HK-2 (cell line): Measurements from ENCODE around the gene KCND2.
"Not testable (repeated sequence)": the region's sequence is repeated elsewhere in the genome, so short reads cannot be mapped to it uniquely, and the experiment has no call there.

ENCODE experiments used
- DNase-seq: peaks from one replicate; pipeline ENCODE4 v3.0.0-alpha.2; 2018; ENCODE audit not compliant: unreplicated experiment

Gene KCND2

DNA sequence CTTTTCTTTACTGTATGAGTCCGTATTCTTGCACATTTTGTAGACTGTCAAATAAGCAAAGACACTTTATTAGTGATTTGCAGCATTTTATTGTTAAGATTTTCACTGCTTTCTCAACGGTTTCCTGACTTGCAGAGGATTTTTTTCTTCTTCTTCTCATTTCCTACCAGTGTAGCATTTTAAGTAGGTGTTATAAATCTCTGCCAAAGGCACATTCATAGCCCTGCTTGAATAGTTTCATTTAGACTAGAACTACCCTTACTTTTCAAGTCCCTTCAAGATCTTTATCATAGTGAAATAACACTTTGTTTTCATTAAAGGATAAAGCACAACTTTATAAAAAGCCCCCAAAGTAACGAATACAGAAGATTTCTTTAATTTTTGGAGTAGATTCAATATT lies 313.6 kb downstream of the KCND2 start:
- DNase-seq = no peak

DNA sequence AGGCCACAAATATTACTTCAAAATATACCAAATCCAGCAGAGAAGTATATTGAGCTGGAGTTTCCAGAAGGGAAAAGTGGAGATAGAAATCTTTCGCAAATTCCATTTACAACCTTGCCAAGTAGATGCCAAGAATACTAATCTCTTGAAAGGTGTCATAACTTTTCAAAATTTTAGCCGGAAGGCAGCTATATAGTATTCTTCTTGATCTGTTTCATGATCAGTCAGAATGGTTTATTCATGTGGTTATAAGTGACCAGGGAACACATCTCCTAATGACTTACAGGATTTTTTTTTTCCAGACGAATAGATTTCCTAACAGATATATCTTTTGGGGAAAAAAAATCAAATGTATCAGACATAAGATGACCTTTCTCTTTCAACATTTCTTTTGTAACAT lies 314.3 kb downstream of the KCND2 start:
- no peak for DNase-seq

DNA sequence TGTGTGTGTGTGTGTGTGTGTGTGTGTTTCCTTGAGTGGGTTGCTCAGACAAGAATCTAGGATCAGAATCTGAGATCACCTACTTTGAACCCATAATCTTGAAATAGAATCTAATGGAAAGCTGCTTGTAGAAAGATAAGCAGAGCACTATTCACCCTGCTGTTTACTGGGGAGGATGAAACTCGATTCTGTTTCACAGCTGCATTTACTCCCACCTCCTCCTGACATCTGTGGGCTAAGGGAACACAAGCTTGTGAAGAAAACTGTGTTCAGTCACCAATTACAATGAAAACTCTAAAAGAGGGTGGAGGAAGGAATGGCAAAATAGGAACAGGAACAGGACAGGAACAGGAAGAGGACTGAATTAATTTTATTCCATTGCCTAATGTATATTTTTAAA lies 315.4 kb downstream of the KCND2 start:
- DNase-seq = no peak

GRCh38 chr7:120588862-120589261 lies 315.9 kb downstream of the KCND2 start:
- DNase-seq = no peak

GRCh38 chr7:120600607-120601006 lies 327.6 kb downstream of the KCND2 start:
- DNase-seq = no peak

DNA sequence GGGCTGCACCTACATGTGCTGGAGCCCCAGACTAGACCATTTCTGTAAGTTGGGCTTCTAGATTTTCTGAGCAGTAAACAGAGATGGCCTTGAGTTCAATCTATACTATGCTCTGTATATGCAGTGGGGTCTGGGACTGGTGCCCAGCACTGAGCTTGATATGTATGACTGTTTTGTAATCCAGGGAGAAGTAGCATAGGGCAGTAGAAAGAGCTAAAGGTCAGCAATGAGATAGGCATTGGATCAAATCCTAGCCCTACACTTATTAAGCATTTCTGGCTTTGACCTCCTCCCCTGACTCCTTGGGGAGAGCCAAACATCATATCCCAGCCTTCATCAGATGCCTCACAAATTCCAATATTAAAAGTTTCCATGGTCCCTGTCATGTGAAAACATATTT lies 330.4 kb downstream of the KCND2 start:
- DNase-seq = no peak

GRCh38 chr7:120609136-120609753 lies 336.3 kb downstream of the KCND2 start:
- no peak for DNase-seq

GRCh38 chr7:120611975-120612374 lies 339.0 kb downstream of the KCND2 start:
- DNase-seq = no peak

DNA sequence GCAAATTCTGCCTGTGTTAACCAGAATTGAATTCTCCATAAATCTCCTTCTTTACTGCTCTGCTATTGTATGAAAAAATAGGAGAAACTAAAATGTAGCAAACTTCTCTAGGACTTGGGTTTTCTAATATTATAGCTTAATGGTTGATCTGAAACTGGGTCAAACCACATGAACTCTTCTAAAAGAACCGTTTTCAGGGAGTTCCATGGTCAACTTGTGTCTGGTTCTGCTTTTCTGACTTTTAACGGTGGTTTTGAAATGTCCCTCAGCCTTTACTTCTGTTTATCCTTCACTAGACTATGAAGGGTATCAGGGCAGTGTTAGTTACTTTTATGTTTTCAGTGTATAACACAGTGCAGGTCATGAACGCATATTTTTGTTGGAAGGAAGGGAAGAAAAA lies 342.7 kb downstream of the KCND2 start:
- DNase-seq = no peak

DNA sequence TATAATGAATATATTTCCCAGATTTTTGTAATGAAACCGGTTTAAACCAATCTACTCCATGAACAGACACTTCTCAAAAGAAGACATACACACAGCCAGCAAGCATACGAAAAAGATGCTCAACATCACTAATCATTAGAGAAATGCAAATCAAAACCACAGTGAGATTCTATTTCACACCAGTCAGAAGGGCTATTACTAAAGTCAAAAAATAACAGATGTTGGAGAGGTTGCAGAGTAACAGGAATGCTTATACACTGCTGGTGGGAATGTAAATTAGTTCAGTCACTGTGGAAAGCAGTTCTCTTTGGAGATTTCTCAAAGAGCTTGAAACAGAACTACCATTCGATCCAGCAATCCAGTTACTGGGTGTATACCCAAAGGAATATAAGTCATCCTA lies 344.3 kb downstream of the KCND2 start:
- no peak for DNase-seq

DNA sequence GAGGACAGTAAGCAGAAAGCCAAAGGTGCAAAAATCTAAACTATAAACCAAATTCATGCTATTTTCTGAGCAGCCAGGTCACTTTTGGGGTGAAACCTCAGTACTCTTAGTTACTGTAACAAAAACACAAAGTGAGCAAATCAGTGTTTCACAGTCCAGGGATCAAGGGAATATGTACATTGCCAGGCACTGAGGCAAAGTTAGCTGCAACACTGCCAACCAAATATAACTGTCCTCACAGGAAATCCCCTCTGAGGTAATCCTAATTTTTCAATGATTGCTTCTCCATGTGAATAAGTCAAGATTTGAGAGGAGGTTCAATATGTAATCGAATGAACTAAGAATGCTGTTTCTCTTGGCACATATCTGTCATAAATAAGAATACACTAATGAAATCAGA lies 355.3 kb downstream of the KCND2 start:
- no peak for DNase-seq

- DNase-seq = no peak
Observed at GRCh38 chr7:120639884-120640283, 366.9 kb downstream of the KCND2 start.

- no peak for DNase-seq
Observed at GRCh38 chr7:120645966-120646365, 373.0 kb downstream of the KCND2 start.

- DNase-seq = no peak
Observed at GRCh38 chr7:120654241-120654640, 381.3 kb downstream of the KCND2 start.

- DNase-seq = no peak
Observed at GRCh38 chr7:120658516-120658915, 385.5 kb downstream of the KCND2 start.

DNA sequence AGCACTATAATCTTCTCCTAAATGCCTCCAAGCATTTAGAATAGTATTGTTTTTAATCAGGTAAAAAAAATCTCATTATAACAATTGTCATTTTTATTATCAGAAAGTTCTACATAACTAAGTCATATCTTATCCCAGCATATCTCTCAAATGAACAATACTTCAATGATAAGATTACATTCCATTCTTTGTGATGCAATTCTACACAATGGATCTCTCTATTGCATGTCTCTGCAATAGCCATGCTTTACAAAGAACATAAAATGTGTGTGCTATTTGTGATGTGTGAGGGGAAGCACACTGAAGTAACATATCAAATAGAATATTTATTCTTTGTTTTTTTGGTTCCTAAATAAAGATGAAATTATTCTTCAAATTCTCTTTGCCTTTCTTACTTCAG lies 389.3 kb downstream of the KCND2 start:
- no peak for DNase-seq

GRCh38 chr7:120665068-120665467 lies 392.1 kb downstream of the KCND2 start:
- DNase-seq = no peak

DNA sequence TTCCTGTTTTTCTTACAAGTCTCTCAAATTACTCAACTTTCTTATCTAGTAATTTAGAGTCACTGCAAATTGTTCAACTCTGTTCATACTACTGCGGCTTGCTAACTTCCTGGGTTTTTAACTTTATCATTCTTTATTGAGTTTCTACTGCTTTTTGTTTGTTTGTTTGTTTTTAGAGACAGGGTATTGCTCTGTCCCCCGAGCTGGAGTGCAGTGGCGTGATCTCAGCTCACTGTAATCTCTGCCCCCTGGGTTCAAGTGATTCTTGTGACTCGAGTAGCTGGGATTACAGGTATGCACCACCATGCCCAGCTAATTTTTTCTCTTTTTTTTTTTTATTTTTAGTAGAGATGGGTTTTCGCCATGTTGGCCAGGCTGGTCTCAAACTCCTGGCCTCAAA lies 402.1 kb downstream of the KCND2 start:
- DNase-seq = no peak

DNA sequence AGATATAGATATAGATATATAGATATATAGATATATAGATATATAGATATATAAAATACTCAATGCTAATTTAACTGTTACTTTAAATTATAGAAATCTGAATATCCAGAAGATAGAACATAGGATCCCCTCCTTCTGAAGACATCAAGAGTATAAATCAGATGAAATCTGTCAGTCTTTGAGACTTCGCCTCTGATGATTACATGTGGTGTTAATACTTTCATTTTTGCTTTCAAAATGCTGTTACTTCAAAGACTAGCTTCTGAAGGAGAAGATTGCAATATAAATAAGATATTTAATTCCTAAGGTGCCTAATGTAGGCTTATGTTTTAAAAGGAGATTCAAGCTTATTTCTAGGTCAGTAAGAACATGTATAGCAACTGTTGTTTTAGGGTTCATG lies 404.6 kb downstream of the KCND2 start:
- no peak for DNase-seq

GRCh38 chr7:120680985-120681384 lies 408.0 kb downstream of the KCND2 start:
- no peak for DNase-seq

GRCh38 chr7:120684463-120684862 lies 411.5 kb downstream of the KCND2 start:
- DNase-seq = no peak

DNA sequence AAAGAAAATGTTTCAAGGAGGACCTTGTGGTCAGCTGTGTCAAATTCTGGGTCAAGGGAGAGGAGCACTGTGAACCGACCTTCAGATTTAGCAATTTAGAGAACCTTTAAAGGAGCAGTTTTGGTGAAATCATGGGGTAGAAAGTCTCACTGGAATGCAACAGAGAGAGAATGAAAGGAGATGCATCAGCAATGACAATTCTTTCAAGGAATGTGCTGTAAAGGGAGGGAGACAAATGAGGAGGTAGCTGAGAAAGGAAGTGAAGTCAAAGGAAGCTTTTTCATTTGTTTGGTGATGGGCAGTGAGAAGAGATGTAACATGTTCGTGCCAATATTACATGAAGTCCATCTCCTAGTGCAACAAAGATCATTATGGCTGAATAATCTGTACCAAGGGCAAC lies 418.9 kb downstream of the KCND2 start:
- DNase-seq = no peak

DNA sequence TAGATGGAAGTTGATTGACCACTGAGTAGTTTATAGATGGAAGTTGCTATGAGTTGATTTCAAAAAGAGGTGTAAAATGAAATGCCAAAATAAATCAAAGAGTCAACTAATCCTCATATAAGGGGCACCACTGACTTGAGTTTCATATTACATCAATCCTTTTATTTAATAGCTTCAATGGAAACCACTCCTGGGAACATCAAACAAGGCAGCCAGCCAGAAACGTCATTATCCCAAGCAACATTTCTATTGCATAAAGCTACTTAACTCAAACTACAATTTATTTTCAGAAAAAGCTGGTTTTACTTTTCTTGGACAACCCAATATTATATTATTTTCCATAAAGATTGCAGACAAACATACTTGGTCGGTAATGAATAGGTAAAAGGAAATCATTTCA lies 422.9 kb downstream of the KCND2 start:
- DNase-seq = no peak

DNA sequence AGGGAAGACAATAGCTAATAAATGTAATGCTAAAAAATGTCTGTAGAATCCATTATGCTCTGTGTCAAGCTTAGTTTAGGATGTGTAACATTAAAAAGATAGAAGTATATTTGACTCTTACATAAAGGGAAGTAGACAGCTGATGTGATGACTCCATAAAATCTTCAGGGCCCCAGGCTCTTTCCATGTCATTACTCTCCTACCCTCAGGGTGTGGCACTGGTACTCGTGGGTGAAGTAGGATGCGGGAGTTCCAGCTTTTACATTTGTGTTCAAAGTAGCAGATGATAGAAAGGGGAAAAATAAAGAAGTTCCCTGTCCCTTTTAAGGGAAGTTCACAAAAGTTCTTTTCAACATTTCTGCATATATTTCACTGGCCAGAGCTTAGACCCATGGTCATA lies 427.8 kb downstream of the KCND2 start:
- DNase-seq = no peak

GRCh38 chr7:120702408-120702807 lies 429.4 kb downstream of the KCND2 start:
- DNase-seq = not testable (repeated sequence)
